WTC11 (cell line): ENCODE measurements around the gene LAMC1. TPM values are rescaled to one million over a fixed set of nuclear protein-coding genes. Genes with fewer than 3 reads are reported as not detected.

Experiments
- ATAC-seq: fragments of 200-7000 bp; cut with Tn5 transposase; 2 replicates; pipeline ENCODE4 v1.10.0; 2021; ENCODE audit warnings: mild to moderate bottlenecking, moderate library complexity
- CTCF ChIA-PET: fragments of 300-600 bp; sonication (Branson Sonifier 250); formaldehyde crosslinking; loops from one replicate; lab custom pipeline; 2021; ENCODE audit warnings: antibody characterized with exemption; lab: Charles Lee
- POLR2A ChIA-PET: fragments of 350-600 bp; sonication (Branson Sonifier 250); formaldehyde crosslinking; loops from one replicate; lab custom pipeline; 2021; ENCODE audit warnings: antibody characterized with exemption; lab: Charles Lee
- DNase-seq: peaks from one replicate; pipeline ENCODE4 v3.0.0; 2021; ENCODE audit warnings: low spot score
- H3K27ac Mint-ChIP-seq: 2 replicates; pipeline ENCODE4 v1.8.0; 2021; ENCODE audit warnings: mixed read lengths
- H3K27me3 Mint-ChIP-seq: 2 replicates; pipeline ENCODE4 v1.8.0; 2021; ENCODE audit warnings: low read depth, mild to moderate bottlenecking, moderate library complexity, mixed read lengths
- H3K36me3 Mint-ChIP-seq: 2 replicates; pipeline ENCODE4 v1.8.0; 2021; ENCODE audit warnings: mixed read lengths
- H3K4me1 Mint-ChIP-seq: 2 replicates; pipeline ENCODE4 v1.8.0; 2022; ENCODE audit warnings: mixed read lengths
- H3K4me3 Mint-ChIP-seq: 2 replicates; pipeline ENCODE4 v1.8.0; 2021; ENCODE audit warnings: mild to moderate bottlenecking, moderate library complexity, mixed read lengths
- H3K9me3 Mint-ChIP-seq: 2 replicates; pipeline ENCODE4 v1.8.0; 2021; ENCODE audit warnings: mixed read lengths
- ATF1 ChIP-seq: sonication (generic); formaldehyde crosslinking; IDR thresholded peaks from 2 replicates; pipeline ENCODE4 v1.8.1; 2023; ENCODE audit warnings: mild to moderate bottlenecking, moderate library complexity, missing genetic modification reagents
- FOXP4 ChIP-seq: sonication (generic); formaldehyde crosslinking; IDR thresholded peaks from 2 replicates; pipeline ENCODE4 v1.8.0; 2022; ENCODE audit warnings: mild to moderate bottlenecking, missing genetic modification reagents
- GRHL2 ChIP-seq: fragments of 250-450 bp; sonication (Bioruptor Pico); IDR thresholded peaks from 2 replicates; pipeline ENCODE4 v1.8.0; 2022; ENCODE audit warnings: mild to moderate bottlenecking, moderate library complexity; ENCODE audit not compliant: insufficient replicate concordance, severe bottlenecking
- GTF2I ChIP-seq: fragments of 250-450 bp; sonication (Bioruptor Pico); conservative IDR thresholded peaks from 2 replicates; pipeline ENCODE4 v1.4.0; 2021; ENCODE audit warnings: mild to moderate bottlenecking
- IRF2 ChIP-seq: sonication (generic); formaldehyde crosslinking; IDR thresholded peaks from 2 replicates; pipeline ENCODE4 v1.8.0; 2022; ENCODE audit warnings: low read depth, missing genetic modification reagents, borderline replicate concordance
- MYBL2 ChIP-seq: sonication (generic); formaldehyde crosslinking; IDR thresholded peaks from 2 replicates; pipeline ENCODE4 v1.8.1; 2023; ENCODE audit warnings: mild to moderate bottlenecking, moderate library complexity, missing genetic modification reagents
- NFATC4 ChIP-seq: fragments of 250-450 bp; sonication (Bioruptor Pico); IDR thresholded peaks from 2 replicates; pipeline ENCODE4 v1.9.0; 2021; ENCODE audit warnings: mild to moderate bottlenecking
- NR1H2 ChIP-seq: sonication (generic); formaldehyde crosslinking; IDR thresholded peaks from 2 replicates; pipeline ENCODE4 v1.9.0; 2021; ENCODE audit warnings: mild to moderate bottlenecking, moderate library complexity, missing genetic modification reagents
- SOX15 ChIP-seq: fragments of 250-450 bp; sonication (Bioruptor Pico); IDR thresholded peaks from 2 replicates; pipeline ENCODE4 v1.9.0; 2021; ENCODE audit warnings: mild to moderate bottlenecking
- ZBTB43 ChIP-seq: sonication (generic); formaldehyde crosslinking; IDR thresholded peaks from 2 replicates; pipeline ENCODE4 v1.8.1; 2023; ENCODE audit warnings: mild to moderate bottlenecking, missing genetic modification reagents
- ZNF396 ChIP-seq: fragments of 250-450 bp; sonication (Bioruptor Pico); IDR thresholded peaks from 2 replicates; pipeline ENCODE4 v1.8.0; 2021; ENCODE audit warnings: mild to moderate bottlenecking, moderate library complexity, borderline replicate concordance
- ZNF425 ChIP-seq: fragments of 250-450 bp; sonication (Bioruptor Pico); conservative IDR thresholded peaks from 2 replicates; pipeline ENCODE4 v1.9.0; 2021; ENCODE audit warnings: mild to moderate bottlenecking
- total RNA-seq: library from RNA; stranded (reverse); gene quantifications from 3 replicates; pipeline ENCODE4 v1.2.3, GENCODE V29; 2021
- TF ChIP-seq, protein P1 (sequence below): sonication (generic); formaldehyde crosslinking; IDR thresholded peaks from 2 replicates; pipeline ENCODE4 v1.8.1; 2022; ENCODE audit warnings: missing genetic modification reagents, borderline replicate concordance
- TF ChIP-seq, protein P2 (sequence below): fragments of 250-450 bp; sonication (Bioruptor Pico); IDR thresholded peaks from 2 replicates; pipeline ENCODE4 v1.9.0; 2021; ENCODE audit warnings: mild to moderate bottlenecking, borderline replicate concordance
- TF ChIP-seq, protein P3 (sequence below): sonication (generic); formaldehyde crosslinking; IDR thresholded peaks from 2 replicates; pipeline ENCODE4 v1.8.0; 2022; ENCODE audit warnings: missing genetic modification reagents
- TF ChIP-seq, protein P4 (sequence below): sonication (generic); formaldehyde crosslinking; IDR thresholded peaks from 2 replicates; pipeline ENCODE4 v1.8.1; 2023; ENCODE audit warnings: mild to moderate bottlenecking, missing genetic modification reagents, moderate library complexity
- TF ChIP-seq, protein P5 (sequence below): sonication (generic); formaldehyde crosslinking; IDR thresholded peaks from 2 replicates; pipeline ENCODE4 v1.8.1; 2022; ENCODE audit warnings: mild to moderate bottlenecking, moderate library complexity, missing genetic modification reagents
- TF ChIP-seq, protein P6 (sequence below): sonication (generic); formaldehyde crosslinking; IDR thresholded peaks from 2 replicates; pipeline ENCODE4 v1.8.1; 2022; ENCODE audit warnings: mild to moderate bottlenecking, missing genetic modification reagents, moderate library complexity, borderline replicate concordance

LAMC1 gene
- total RNA-seq, 1 experiment from 2014 or later, result 162 TPM

- TF ChIP-seq, protein P1, sequence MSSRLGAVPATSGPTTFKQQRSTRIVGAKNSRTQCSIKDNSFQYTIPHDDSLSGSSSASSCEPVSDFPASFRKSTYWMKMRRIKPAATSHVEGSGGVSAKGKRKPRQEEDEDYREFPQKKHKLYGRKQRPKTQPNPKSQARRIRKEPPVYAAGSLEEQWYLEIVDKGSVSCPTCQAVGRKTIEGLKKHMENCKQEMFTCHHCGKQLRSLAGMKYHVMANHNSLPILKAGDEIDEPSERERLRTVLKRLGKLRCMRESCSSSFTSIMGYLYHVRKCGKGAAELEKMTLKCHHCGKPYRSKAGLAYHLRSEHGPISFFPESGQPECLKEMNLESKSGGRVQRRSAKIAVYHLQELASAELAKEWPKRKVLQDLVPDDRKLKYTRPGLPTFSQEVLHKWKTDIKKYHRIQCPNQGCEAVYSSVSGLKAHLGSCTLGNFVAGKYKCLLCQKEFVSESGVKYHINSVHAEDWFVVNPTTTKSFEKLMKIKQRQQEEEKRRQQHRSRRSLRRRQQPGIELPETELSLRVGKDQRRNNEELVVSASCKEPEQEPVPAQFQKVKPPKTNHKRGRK (CRISPR knock-in tag), result no peak
- TF ChIP-seq GRHL2 (CRISPR knock-in tag), result no peak
- TF ChIP-seq MYBL2 (CRISPR knock-in tag), result no peak
- TF ChIP-seq ZNF425 (CRISPR knock-in tag), result no peak
- TF ChIP-seq ZBTB43 (CRISPR knock-in tag), result no peak
- TF ChIP-seq, protein P2, sequence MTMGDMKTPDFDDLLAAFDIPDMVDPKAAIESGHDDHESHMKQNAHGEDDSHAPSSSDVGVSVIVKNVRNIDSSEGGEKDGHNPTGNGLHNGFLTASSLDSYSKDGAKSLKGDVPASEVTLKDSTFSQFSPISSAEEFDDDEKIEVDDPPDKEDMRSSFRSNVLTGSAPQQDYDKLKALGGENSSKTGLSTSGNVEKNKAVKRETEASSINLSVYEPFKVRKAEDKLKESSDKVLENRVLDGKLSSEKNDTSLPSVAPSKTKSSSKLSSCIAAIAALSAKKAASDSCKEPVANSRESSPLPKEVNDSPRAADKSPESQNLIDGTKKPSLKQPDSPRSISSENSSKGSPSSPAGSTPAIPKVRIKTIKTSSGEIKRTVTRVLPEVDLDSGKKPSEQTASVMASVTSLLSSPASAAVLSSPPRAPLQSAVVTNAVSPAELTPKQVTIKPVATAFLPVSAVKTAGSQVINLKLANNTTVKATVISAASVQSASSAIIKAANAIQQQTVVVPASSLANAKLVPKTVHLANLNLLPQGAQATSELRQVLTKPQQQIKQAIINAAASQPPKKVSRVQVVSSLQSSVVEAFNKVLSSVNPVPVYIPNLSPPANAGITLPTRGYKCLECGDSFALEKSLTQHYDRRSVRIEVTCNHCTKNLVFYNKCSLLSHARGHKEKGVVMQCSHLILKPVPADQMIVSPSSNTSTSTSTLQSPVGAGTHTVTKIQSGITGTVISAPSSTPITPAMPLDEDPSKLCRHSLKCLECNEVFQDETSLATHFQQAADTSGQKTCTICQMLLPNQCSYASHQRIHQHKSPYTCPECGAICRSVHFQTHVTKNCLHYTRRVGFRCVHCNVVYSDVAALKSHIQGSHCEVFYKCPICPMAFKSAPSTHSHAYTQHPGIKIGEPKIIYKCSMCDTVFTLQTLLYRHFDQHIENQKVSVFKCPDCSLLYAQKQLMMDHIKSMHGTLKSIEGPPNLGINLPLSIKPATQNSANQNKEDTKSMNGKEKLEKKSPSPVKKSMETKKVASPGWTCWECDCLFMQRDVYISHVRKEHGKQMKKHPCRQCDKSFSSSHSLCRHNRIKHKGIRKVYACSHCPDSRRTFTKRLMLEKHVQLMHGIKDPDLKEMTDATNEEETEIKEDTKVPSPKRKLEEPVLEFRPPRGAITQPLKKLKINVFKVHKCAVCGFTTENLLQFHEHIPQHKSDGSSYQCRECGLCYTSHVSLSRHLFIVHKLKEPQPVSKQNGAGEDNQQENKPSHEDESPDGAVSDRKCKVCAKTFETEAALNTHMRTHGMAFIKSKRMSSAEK, result no peak
- TF ChIP-seq, all 79 proteins: peak for 0
These were observed 68.0 kb downstream of the LAMC1 start (continued) for GRCh38 chr1:183091181-183091580.

- peaks cover 55% of the 10 kb centered on the region for H3K4me1 Mint-ChIP-seq
- ChIA-PET POLR2A (no interaction called here), CTCF (no interaction called here)
- H3K9me3 Mint-ChIP-seq, result no peaks in the 10 kb centered on the region
- H3K36me3 Mint-ChIP-seq, result no peaks in the 10 kb centered on the region
- DNase-seq, result no peak
- H3K27me3 Mint-ChIP-seq, result no peaks in the 10 kb centered on the region
- ATAC-seq, result no peak
- H3K27ac Mint-ChIP-seq, result no peak overlapping the region
- H3K4me3 Mint-ChIP-seq, result no peak overlapping the region
- TF ChIP-seq, protein P3, sequence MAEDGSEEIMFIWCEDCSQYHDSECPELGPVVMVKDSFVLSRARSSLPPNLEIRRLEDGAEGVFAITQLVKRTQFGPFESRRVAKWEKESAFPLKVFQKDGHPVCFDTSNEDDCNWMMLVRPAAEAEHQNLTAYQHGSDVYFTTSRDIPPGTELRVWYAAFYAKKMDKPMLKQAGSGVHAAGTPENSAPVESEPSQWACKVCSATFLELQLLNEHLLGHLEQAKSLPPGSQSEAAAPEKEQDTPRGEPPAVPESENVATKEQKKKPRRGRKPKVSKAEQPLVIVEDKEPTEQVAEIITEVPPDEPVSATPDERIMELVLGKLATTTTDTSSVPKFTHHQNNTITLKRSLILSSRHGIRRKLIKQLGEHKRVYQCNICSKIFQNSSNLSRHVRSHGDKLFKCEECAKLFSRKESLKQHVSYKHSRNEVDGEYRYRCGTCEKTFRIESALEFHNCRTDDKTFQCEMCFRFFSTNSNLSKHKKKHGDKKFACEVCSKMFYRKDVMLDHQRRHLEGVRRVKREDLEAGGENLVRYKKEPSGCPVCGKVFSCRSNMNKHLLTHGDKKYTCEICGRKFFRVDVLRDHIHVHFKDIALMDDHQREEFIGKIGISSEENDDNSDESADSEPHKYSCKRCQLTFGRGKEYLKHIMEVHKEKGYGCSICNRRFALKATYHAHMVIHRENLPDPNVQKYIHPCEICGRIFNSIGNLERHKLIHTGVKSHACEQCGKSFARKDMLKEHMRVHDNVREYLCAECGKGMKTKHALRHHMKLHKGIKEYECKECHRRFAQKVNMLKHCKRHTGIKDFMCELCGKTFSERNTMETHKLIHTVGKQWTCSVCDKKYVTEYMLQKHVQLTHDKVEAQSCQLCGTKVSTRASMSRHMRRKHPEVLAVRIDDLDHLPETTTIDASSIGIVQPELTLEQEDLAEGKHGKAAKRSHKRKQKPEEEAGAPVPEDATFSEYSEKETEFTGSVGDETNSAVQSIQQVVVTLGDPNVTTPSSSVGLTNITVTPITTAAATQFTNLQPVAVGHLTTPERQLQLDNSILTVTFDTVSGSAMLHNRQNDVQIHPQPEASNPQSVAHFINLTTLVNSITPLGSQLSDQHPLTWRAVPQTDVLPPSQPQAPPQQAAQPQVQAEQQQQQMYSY (CRISPR knock-in tag), result no peak
- no peak for TF ChIP-seq ATF1 (CRISPR knock-in tag)
- TF ChIP-seq FOXP4 (CRISPR knock-in tag), result no peak
- no peak for TF ChIP-seq GTF2I (CRISPR knock-in tag)
- TF ChIP-seq ZNF396 (CRISPR knock-in tag), result no peak
- no peak for TF ChIP-seq NR1H2 (CRISPR knock-in tag)
- TF ChIP-seq, protein P4, sequence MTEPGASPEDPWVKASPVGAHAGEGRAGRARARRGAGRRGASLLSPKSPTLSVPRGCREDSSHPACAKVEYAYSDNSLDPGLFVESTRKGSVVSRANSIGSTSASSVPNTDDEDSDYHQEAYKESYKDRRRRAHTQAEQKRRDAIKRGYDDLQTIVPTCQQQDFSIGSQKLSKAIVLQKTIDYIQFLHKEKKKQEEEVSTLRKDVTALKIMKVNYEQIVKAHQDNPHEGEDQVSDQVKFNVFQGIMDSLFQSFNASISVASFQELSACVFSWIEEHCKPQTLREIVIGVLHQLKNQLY (CRISPR knock-in tag), result no peak
- TF ChIP-seq, protein P5, sequence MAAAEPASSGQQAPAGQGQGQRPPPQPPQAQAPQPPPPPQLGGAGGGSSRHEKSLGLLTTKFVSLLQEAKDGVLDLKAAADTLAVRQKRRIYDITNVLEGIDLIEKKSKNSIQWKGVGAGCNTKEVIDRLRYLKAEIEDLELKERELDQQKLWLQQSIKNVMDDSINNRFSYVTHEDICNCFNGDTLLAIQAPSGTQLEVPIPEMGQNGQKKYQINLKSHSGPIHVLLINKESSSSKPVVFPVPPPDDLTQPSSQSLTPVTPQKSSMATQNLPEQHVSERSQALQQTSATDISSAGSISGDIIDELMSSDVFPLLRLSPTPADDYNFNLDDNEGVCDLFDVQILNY (CRISPR knock-in tag), result no peak
- TF ChIP-seq SOX15 (CRISPR knock-in tag), result no peak
- TF ChIP-seq NFATC4, result no peak
- TF ChIP-seq IRF2, result no peak
- TF ChIP-seq, protein P6, sequence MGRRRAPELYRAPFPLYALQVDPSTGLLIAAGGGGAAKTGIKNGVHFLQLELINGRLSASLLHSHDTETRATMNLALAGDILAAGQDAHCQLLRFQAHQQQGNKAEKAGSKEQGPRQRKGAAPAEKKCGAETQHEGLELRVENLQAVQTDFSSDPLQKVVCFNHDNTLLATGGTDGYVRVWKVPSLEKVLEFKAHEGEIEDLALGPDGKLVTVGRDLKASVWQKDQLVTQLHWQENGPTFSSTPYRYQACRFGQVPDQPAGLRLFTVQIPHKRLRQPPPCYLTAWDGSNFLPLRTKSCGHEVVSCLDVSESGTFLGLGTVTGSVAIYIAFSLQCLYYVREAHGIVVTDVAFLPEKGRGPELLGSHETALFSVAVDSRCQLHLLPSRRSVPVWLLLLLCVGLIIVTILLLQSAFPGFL (CRISPR knock-in tag), result no peak
These were observed 69.1 kb downstream of the LAMC1 start for GRCh38 chr1:183092350-183092749.
